Stimulated activated CD8-positive, alpha-beta memory T cell treated with anti-CD3 and anti-CD28 coated beads, Interleukin-15, amount 100 ng/mL, for 1 hour (primary cell): ENCODE measurements around the gene SFXN1.

Experiments used
- DNase-seq: peaks from one replicate; pipeline ENCODE4 v3.0.0-alpha.2; 2020; ENCODE audit warnings: low read depth

The SFXN1 gene

DNA sequence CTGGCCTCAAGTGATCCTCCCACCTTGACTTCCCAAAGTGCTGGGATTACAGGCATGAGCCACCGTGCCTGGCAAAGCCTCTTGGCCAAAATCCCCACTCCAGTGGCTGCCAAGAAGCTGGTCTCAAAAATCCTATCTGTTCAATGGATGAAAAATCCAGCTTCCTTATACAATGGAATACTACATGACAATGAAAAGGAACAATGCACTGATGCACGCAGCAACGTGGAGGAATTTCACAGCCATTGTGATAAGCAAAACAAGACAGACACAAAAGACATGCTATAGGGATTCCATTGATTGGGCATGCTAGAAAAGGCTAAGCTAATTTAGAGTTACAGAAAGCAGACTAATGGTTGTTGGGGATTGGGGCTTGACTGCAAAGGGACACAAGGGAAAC, 13.1 kb upstream of the SFXN1 start:
- no peak for DNase-seq

DNA sequence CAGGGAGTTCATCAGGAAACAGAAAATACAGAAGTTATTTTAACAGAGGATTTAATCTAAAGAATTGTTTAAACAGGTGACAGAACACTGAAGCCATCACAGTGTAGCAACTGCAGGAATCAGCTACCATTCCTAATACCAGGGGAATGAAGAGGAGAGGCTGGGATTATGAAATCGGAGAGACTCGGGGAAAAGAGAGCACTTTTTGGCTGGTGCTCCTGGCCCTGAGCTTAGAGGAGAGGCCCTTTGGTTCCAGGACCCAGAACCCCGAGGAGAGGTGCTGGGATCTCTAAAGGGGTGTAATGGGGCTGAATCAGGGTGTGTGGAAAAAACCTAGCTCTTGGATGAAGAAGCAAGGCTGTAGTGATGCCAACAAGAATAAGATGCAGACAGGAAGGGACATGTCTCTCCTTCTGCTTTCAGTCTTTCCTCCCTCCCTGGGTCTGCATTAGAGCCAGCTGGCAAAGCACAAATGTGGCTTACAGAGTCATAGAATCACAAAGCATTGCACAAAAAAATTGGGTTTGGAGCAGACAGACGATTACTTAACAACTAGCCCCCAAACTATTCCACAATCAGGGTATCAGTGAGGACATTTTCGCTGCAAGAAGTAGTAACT, 11.6 kb upstream of the SFXN1 start:
- DNase-seq, result no peak

DNA sequence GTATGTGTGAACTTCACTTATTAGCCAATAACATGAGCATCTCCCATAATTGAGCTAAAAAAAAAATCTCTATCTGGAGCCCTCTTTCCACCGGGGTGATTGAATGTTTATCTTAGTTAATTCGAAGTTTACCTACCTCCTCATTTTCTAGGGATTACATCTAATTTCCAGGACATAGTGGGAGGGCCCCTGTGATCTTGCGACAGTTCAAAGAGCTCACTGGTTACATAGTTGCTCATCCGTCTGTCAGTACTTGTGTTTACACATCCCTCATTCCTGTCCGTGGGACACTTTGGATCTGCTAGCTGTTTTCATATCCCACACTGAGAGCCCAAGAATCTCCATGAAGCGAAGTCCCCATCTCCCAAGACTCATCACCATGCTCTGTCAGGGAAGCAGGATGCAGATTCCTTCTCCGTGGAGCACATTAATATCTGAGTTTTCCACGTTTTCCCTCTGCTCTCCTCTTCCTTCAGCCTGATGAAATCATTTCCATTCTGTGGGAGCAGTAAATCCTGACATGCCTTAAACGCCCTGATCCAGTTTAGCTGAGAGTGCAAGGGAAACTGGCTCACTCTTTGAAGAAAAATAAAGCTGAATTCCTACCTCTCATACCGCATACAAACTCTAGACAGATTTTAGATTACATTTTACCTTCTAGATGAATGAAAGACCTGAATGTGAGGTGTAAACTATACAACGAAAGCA, 10.2 kb upstream of the SFXN1 start:
- DNase-seq, result no peak

DNA sequence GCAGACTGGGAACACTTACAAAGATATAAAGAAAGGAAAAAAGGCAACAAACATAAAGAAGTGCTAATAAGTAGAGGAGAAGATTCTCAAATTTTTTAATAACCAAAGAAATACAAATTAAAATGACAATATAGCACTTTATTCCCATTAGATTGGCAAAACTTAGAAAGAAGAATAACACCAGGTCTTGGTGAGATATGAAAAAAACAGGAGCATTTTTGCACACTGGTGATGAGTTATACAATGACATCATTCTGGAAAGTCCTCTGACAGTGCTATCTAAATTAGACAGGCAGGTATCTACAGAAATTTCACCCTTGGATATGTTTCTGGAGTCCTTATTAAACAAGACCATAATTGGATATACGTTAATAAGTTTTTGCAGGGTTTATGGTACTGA, 9.5 kb upstream of the SFXN1 start:
- no peak for DNase-seq

DNA sequence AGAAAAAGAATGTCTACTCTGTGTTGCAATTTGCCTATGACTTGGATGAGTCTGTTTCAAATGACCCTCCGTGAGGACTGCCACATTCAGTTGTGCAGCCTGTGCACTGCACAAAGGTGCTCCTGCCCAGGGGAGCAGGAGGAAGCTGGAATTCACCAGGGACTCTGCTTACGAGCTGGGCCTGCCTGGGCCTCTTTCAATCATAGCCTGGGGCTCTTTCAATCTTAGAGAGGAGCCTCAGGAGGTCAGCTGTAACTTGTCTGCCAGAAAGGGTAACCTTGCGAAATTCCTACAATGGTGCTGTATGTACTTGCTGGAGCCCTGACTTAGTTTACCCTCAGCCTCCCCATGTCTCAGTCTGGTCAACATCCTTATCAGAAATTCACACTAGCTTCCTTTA, 8.4 kb upstream of the SFXN1 start:
- no peak for DNase-seq

DNA sequence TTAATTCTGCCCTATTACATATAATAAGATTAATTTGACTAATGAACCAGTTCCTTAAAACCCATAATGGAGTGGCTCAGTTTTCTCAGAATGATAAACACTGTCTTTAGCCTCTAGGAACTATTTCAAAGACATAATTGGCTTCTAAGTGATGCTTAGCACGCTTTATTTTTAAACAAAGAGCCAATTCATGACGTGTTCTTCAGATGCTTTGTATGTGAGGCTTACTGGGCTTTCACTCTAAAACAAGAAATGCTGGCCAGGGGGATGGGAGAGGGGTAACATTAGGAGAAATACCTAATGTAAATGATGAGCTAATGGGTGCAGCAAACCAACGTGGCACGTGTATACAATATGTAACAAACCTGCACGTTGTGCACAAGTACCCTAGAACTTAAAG, 7.6 kb upstream of the SFXN1 start:
- no peak for DNase-seq

DNA sequence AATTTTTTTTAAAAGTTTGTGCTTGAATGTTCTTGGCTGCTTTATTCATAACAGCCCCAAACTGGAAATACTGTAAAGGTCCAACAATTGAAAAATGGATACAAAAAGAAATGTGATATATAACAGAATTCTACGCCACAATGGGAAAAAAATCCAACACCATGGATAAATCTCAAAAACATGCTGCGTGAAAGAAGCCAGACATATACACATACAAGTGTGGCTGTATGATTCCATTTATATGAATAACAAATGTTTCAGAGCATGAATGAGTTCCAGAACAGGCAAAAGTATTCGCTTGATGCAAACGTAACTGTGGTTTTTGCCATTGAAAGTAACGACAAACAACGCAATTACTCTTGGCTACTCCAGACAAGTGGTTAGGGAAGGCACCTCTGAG, 7.2 kb upstream of the SFXN1 start:
- no peak for DNase-seq

DNA sequence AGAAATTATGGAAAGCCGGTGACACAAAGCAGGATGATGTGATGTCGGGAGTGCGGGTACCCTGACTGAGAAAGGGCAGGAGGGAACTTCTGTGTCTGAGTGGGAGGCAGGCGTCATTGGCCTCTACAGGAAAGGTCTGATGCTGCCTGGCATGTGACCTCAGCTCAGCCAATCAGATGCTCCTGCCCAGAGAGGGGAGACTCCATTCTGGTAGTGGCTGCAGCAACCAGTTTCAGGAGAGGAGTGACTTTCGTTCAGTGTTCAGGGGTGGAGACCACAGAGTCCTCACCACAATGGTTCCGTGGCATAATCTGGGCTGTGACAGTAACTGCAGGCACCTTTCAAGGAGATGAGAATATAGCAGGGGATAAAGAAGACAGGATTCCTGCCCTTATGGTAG, 6.7 kb upstream of the SFXN1 start:
- DNase-seq, result no peak

DNA sequence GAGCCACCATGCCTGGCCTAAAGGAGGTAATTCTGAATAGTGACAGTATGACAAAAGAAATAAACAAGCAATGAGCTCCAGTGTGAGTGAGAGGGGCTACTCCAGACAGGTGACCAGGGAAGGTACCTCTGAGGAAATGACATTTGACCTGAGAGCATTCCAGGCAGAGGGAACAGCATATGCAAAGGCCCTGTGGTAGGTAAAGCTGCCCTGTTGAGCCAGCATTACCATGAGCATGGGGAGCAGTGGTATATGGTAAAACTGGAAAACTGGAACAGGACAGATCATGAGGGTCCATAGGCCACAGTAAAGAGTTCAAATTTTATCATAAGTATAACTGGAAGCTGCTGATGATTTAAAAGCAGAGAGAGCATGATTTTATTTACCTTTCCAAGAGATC, 6.0 kb upstream of the SFXN1 start:
- DNase-seq, result no peak

DNA sequence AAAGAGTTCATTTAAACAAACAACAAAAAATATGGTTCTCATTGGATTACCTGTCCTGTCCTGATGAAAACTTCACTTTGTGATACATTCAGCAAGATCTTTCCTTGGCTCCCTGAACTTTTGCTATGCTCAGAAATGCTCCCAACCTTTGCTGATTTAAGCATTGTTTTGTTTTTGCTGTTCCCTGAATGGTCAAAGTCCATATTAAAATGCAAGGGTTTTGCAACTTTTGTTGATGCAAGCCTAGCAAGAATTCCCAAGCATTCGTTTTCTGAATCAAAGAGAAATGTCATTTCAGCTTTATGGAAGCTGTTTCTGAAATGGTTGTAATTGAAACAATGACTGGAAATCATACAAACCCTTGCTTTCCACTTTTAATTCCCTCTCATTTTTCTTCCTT, 3.1 kb upstream of the SFXN1 start:
- DNase-seq, result no peak

DNA sequence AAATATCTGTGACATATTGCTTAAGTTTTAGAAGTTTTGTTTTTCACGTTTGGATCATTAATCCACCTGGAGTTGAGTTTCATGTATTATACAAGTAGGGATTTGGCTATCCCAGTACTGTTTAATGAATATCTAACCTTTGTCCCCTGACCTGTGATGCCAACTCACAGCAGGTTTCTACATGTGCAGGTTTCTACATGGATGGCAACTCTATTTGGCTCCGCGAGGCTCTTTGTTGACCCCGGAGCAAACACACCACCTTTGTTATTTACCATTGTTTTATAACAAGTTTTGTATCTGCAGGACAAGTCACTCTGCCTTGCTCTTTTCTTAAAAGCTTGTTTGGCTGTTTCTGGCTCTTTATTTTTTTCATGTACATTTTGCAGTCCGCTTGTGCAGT, 920 bp upstream of the SFXN1 start:
- DNase-seq, result no peak

DNA sequence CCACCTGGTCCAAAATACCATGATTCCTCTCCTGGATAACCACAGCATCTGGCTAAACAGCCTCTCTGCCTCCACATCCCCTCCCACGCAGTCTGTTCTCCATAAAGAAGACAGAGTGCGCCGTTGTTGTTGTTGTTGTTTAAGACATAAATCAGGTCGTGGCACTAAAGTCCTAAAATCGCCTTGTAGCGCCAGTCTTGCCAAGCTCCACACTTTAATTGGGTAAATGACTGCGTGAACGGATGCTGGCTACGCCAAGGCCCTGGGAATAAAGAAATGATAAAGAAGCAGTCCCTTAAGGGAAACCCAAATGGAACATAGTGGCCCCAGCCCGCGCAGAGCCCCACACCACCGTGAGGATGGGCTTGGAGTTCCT, 364 bp upstream of the SFXN1 start:
- no peak for DNase-seq

DNA sequence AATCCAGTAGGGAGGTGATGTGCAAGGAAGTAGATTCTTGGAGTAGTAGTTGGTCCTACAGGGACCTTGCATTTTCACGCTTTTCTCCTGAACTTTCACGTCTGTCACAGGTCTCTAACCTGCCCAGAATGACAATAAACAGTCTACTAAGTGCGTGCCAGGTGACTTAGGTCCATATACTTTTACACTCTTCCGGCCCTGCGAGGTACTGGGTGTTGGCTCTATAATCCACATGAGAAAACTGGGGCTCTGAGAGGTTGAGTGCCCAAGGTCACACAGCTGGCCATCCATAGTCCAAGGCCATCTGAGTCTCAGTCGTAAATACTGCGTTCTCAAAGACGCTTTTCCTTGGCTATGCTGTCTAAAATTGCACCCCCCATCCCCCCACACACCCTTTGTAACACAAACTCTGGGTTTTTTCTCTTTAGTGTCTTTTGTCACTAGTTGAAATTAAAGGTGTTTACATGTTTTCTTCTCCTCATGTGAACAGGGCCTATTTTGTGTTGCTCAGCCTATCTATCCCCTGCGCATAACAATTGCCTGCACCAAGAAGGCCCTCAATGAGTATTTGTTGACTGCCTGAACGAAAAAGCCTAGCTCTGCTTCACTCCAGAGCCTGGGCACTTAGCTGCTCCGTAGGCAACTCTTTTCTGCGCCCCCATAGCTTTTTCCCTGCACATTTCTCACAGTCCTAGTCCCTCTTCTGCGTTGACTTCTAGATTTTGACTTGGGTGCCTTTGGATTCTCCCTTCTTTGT, 943 bp downstream of the SFXN1 start:
- DNase-seq, result no peak

DNA sequence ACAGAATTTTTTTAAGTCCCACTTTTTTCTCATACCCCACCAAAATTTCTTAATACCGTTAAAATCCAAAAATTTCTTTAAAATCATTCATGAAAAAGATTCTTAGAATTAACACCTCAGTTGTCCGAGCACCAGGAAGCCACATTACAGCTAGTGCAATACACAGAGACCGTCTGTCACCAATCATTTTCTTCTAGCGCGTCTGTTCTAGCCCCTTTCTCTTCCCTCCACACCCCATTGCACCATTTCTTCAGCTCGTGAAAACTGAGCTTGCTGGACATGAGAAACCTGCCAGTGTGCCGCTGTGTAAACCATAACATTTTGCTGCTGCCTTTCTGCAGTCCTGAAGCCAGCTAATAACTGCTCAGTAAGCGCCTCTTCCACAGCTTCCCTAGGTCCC, 5.0 kb downstream of the SFXN1 start:
- no peak for DNase-seq

DNA sequence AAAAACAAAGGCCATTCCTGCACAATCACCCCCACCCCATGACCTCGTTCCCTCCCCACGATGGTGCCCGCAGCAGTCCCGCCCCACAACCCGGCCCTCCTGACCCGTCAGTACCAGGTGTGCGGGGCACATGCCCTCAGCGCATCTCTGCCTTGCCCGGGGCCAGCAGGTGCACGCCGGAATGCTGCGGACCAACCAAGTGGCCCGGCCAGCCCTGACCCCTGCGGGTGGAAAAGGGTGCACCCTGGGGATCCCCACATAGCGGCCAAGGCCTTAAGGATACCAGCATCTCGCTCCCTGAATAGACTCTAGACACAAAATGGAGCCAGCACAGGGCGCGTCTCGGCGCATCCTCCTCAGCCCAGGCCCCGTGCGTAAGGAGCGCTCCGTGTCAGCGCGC, 6.0 kb downstream of the SFXN1 start:
- no peak for DNase-seq

DNA sequence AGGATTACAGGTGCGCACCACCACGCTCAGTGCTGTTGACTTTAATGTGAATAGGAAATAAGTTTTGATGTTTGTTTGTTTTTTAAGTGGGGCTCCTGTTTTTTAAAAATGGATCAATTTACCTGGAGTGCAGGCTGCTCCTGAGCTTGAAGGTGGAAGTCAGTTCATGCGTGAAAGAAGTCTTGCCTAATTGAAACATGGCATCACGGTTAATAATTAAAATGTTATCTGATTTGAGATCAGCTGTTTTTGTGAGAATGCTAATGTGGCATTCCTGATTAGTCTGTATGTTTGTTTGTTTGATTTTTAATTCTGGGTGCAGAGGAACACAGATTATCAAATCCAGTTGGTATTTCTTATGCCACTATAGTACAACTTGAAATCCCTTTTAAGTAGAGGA, 6.5 kb downstream of the SFXN1 start:
- no peak for DNase-seq

DNA sequence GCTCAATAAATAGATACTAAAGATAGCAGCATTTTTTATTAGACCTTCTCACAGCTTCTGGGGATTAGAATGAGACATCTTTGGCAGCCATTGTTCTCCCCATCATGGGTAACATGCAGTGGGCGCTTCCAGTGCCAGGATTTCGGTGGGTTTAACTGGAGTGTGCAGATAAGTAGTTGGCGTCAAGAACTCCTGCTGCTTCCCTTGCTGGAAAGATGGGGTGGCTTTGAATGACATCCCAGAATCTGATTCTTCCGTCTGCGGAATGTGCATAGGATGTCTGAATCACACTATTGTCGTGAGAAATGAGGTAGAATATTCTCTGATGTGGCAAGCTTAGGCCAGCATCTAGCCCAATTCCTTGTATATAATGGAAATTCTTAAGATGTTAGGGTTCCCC, 7.3 kb downstream of the SFXN1 start:
- no peak for DNase-seq

DNA sequence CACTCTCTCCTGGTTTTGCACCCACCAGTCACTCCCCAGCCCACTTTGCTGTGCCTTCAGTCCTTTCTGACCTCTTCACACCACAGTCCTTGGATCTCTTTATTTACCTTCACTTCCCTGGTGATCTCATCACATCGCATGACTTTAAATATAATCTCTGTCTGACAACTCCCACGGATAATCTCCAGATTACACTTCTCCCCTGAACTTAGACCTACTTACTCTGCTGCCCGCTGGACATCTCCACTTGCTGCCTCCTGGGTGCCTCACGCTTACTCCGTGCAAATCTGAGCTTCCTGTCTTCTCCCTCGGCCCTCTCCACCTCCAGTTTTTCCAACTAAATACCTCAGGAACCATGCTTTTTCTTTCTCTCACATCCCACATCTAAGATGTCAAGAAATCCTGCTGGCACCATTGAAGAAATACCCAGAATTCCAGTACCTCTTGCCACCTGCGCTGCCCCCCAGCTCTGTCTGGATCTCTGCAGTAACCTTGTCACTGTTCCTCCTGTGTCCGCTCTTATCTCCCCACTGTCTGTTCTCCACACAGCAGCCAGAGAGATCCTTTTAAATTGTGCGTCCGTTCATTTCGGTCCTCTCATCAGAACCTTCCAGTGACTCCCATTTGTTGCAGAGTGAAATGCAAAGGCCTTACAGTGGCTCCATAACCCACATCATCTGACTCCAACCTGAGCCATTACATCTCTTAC, 9.3 kb downstream of the SFXN1 start:
- DNase-seq, result no peak

DNA sequence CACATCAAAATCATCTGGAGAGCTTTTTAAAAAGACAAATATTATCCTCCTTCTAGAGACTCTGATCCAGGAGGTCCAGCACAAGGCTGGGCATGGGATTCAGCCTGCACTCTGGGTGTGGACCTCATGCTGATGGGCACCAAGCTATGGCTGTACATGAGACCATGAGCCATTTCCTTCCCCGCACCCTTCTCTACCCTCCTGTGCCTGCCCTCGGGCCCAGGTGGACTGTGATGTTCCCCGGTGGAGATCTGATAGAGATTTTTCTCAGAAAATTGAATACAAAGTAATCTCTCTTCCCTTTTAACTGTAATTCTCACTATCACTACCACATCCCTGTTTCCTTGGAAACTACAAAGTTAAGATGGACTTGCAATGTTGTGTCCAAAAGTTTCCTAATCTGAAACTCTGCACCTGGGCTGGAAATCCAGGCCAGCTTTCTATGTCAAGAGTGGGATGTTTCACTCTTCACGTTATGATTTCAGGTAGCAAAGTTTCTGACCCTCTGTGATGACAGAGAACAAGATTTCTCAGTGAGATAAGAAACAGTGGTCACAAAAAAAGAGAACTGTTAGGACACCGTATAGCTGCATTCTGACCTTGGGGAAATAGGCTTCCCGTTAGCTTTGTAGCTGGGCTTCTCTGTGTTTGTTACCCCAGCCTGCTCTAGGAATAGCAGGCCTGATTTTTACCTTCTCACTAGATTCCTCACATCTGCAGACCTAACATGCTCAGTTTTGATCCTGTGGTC, 11.5 kb downstream of the SFXN1 start:
- DNase-seq, result no peak

DNA sequence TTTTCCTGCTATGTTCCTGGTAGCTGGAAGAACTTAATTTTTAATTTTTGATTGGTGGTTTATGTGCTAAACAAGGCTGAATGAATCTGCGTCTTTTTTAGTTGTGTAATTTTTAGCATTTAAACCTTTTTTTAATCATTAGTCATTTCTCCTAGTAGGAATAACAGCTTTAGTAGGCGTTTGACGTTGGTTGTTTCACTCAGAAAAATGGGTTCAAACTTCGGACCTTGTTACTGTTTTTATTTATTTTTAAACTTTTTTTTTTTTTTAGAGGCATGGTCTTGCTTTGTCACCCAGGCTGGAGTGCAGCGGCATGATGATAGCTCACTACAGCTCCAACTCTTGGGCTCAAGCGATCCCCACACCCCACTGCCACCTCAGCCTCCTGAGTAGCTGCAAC, 12.9 kb downstream of the SFXN1 start:
- no peak for DNase-seq

DNA sequence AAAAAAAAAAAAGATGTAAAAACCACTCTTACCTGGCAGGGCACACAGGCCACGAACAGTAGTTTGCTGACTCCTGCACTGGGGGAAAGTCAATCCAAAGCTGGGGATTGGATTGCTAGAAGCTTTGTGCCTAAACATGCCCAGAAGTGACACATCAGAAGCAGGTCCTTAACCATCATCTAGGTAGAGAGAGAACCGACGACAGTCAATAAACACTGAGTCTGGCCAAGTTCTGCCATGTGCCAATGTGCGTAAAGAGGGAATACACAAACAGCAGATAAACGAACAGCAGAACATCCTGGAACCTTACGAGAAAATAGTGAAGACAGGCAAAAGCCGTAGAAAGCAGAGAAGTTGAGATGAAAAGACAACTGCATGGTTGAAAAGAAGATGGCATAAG, 14.9 kb downstream of the SFXN1 start:
- DNase-seq, result no peak

DNA sequence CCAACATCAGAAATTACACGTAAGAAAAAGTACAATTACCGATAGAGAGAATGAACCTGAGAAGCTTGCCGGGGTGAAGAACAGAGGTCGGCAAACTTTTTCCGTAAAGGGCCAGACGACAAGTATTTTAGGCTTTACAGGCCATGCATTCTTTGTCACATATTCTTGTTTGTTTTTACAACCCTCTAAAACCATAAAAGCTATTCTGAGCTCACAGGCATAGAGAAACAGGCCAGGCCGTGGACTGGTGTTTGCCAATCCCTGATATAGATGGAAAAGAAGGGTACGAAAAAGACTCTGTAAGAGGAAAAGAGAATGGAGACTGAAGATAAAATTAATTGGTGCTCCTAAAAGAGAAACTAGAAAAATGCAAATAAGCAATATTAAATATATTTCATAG, 15.4 kb downstream of the SFXN1 start:
- DNase-seq, result no peak
